K562 (cell line): Measurements from ENCODE around the gene DNAH1. TPM values are rescaled to one million over a fixed set of nuclear protein-coding genes. Genes with fewer than 3 reads are reported as not detected.

Experiments used
- ATAC-seq: fragments of 200-7000 bp; cut with Tn5 transposase; 3 replicates; pipeline ENCODE4 v1.9.1; 2020; ENCODE audit warnings: moderate library complexity
- BruUV-seq: library from RNA; stranded (reverse); fragments of 400-500 nt; replicated peaks from 2 replicates; lab custom pipeline; 2021; lab: Mats Ljungman, UMichigan
- CTCF ChIA-PET: fragments of 300-600 bp; formaldehyde crosslinking; extraction: SDS; loops from one replicate; lab custom pipeline; 2021; ENCODE audit warnings: low intra/inter-chr PET ratio; lab: Yijun Ruan, JAX
- POLR2A ChIA-PET: fragments of 300-600, 350-650 bp; sonication (Branson Sonifier 250); formaldehyde crosslinking; extraction: SDS; loops from one replicate; lab custom pipeline; 2021; ENCODE audit warnings: antibody characterized with exemption, inconsistent platforms; lab: Yijun Ruan, JAX
- DNase-seq, 4 experiments: peaks; one replicate each; pipeline versions ENCODE4 v3.0.0 to v3.0.0-alpha.2; 2011 to 2018; ENCODE audit warnings: low spot score in 3 of 4, mixed read lengths in 3 of 4; ENCODE audit errors: extremely low read depth in 1 of 4
- FAIRE-seq: peaks from 2 replicates; lab custom pipeline; 2011; peaks lifted over from hg19 to GRCh38; lab: Jason Lieb, UNC
- H2AFZ ChIP-seq: 2 replicates; pipeline ENCODE4 v1.6.0; 2011; ENCODE audit warnings: low read depth, low read length, control low read depth, inconsistent platforms
- H3K27ac ChIP-seq: fragments of 200-600 bp; 3 replicates; pipeline ENCODE4 v1.8.0; 2011; ENCODE audit warnings: low read depth, mild to moderate bottlenecking, control low read depth, inconsistent platforms, low read length, moderate library complexity, mixed read lengths; ENCODE audit errors: extremely low read depth
- H3K27me3 ChIP-seq, 2 experiments: fragments of 300-600 bp in 1 of 2; 2 replicates in 1 of 2; 3 replicates in 1 of 2; pipeline versions ENCODE4 v1.6.0 to v1.8.0; 2011; ENCODE audit warnings: inconsistent platforms in 2 of 2, low read length in 2 of 2, mild to moderate bottlenecking in 1 of 2, mixed read lengths in 1 of 2, moderate library complexity in 1 of 2; ENCODE audit not compliant: control insufficient read depth in 2 of 2, insufficient read depth in 2 of 2
- H3K36me3 ChIP-seq: fragments of 300-600 bp; 3 replicates; pipeline ENCODE4 v1.8.0; 2011; ENCODE audit warnings: mild to moderate bottlenecking, low read length, inconsistent platforms; ENCODE audit not compliant: control insufficient read depth, insufficient read depth
- H3K4me1 ChIP-seq, 2 experiments: fragments of 200-600 bp in 1 of 2; replicated peaks in 1 of 2; 2 replicates in 1 of 2; 3 replicates in 1 of 2; pipeline versions ENCODE4 v1.5.1 to v1.8.0; 2011; ENCODE audit warnings: inconsistent platforms in 2 of 2, low read length in 2 of 2, mild to moderate bottlenecking in 1 of 2, mixed read lengths in 1 of 2, moderate library complexity in 1 of 2; ENCODE audit not compliant: control insufficient read depth in 2 of 2, insufficient read depth in 2 of 2
- H3K4me2 ChIP-seq: 2 replicates; pipeline ENCODE4 v1.6.1; 2011; ENCODE audit warnings: low read length, control low read depth, inconsistent platforms, mixed read lengths; ENCODE audit not compliant: insufficient read depth
- H3K4me3 ChIP-seq: fragments of 200-600 bp; sonication (generic), shearing (Covaris generic); 2 replicates; pipeline ENCODE4 v1.5.1; 2016; ENCODE audit warnings: control low read depth, inconsistent platforms
- H3K79me2 ChIP-seq: fragments of 200-600 bp; 3 replicates; pipeline ENCODE4 v1.8.0; 2011; ENCODE audit warnings: low read length, inconsistent platforms; ENCODE audit not compliant: control insufficient read depth, insufficient read depth
- H3K9ac ChIP-seq, 2 experiments: 2 replicates each; pipeline versions ENCODE4 v1.6.0 to v1.6.1; 2011; ENCODE audit warnings: low read depth in 2 of 2, low read length in 2 of 2, control low read depth in 1 of 2, inconsistent platforms in 1 of 2, mild to moderate bottlenecking in 1 of 2, mixed read lengths in 1 of 2; ENCODE audit not compliant: insufficient read depth in 1 of 2
- H3K9me1 ChIP-seq: one replicate; pipeline ENCODE4 v1.6.0; 2011; ENCODE audit warnings: inconsistent platforms, mild to moderate bottlenecking, low read length, moderate library complexity; ENCODE audit not compliant: control insufficient read depth, insufficient read depth
- H3K9me3 ChIP-seq: replicated peaks from 2 replicates; pipeline ENCODE4 v1.5.1; 2011; ENCODE audit warnings: low read depth, low read length, inconsistent platforms; ENCODE audit not compliant: control insufficient read depth, insufficient read depth
- H4K20me1 ChIP-seq: replicated peaks from 2 replicates; pipeline ENCODE4 v1.6.1; 2011; ENCODE audit warnings: low read length, inconsistent platforms, mixed read lengths; ENCODE audit not compliant: control insufficient read depth, insufficient read depth
- CSDE1 ChIP-seq, 2 experiments: fragments of 450-650 bp; IDR thresholded peaks; 2 replicates each; pipeline ENCODE4 v1.6.1; 2016; ENCODE audit warnings: mild to moderate bottlenecking in 1 of 2
- DDX20 ChIP-seq: fragments of 450-650 bp; IDR thresholded peaks from 2 replicates; pipeline ENCODE4 v1.6.1; 2016; ENCODE audit warnings: missing genetic modification characterization, low read depth, mild to moderate bottlenecking, missing compliant biosample characterization, moderate library complexity
- MCM3 ChIP-seq: fragments of 450-650 bp; IDR thresholded peaks from 2 replicates; pipeline ENCODE4 v1.6.1; 2016
- RCOR1 ChIP-seq, 2 experiments: IDR thresholded peaks; 2 replicates each; pipeline ENCODE4 v1.6.1; 2012; ENCODE audit warnings: low read depth in 2 of 2, low read length in 2 of 2, borderline replicate concordance in 1 of 2, improper control_type of control experiment in 1 of 2
- THRB ChIP-seq: fragments of 450-650 bp; formaldehyde crosslinking; conservative IDR thresholded peaks from 2 replicates; pipeline ENCODE4 v1.4.0; 2022; ENCODE audit warnings: mild to moderate bottlenecking, missing genetic modification characterization
- ZBTB49 ChIP-seq: sonication (generic); formaldehyde crosslinking; IDR thresholded peaks from 2 replicates; pipeline ENCODE4 v1.8.0; 2022; ENCODE audit warnings: missing genetic modification reagents, mild to moderate bottlenecking, borderline replicate concordance
- ZC3H8 ChIP-seq: fragments of 450-650 bp; IDR thresholded peaks from 2 replicates; pipeline ENCODE4 v1.6.1; 2017
- ZNF384 ChIP-seq: IDR thresholded peaks from 2 replicates; pipeline ENCODE4 v1.6.1; 2012; ENCODE audit warnings: low read depth, low read length, improper control_type of control experiment
- ZNF707 ChIP-seq: fragments of 250-450 bp; sonication (Bioruptor Pico); conservative IDR thresholded peaks from 2 replicates; pipeline ENCODE4 v1.8.0; 2022; ENCODE audit warnings: inconsistent platforms, mild to moderate bottlenecking, moderate library complexity
- WGBS: fragments of 100-300 bp; shearing (Covaris generic); methylation state at CpG from one replicate; pipeline ENCODE4 v1.1.6; 2016; ENCODE audit warnings: low coverage, mixed read lengths; ENCODE audit not compliant: insufficient coverage; ENCODE audit errors: missing lambda C conversion rate; 5-methylcytosine and 5-hydroxymethylcytosine counted together
- in situ Hi-C: fragments of 300-500 bp; cut with MboI; formaldehyde crosslinking; loops from 4 replicates; pipeline ENCODE4 v1.15.0; 2018; ENCODE audit warnings: inconsistent platforms, mixed read lengths
- intact Hi-C: fragments of 100-400 bp; cut with micrococcal nuclease; formaldehyde crosslinking; loops from 2 replicates; pipeline ENCODE4 v1.14.2; 2022
- polyA plus RNA-seq, 8 experiments: library from polyadenylated mRNA; depleted of rRNA in 4 of 8; stranded (reverse) in 5 of 8; unstranded in 3 of 8; fragments of >200 nt; fragmentation: Nextera tagmentation in 2 of 8; fragmentation: Illumina TruSeq in 1 of 8; extraction: Ambion mirVana in 2 of 8; extraction: Trizol in 1 of 8; gene quantifications; 2 replicates each; pipeline versions ENCODE4 v1.2.1 to v1.2.3, GENCODE V29; 2011 to 2014; ENCODE audit warnings: inconsistent platforms in 1 of 8, missing spikeins in 1 of 8
- total RNA-seq, 7 experiments: library from RNA; depleted of rRNA in 6 of 7; stranded (reverse); fragments of >200 nt in 6 of 7; fragmentation: Illumina TruSeq in 2 of 7; extraction: Trizol in 2 of 7; gene quantifications; 2 replicates each; pipeline versions ENCODE4 v1.2.1 to v1.2.3, GENCODE V29; 2011 to 2021; ENCODE audit warnings: low replicate concordance in 1 of 7

DNAH1 gene
- total and polyA plus RNA-seq, 9 of the 15 experiments (the other 6 are each of a cell fraction or from before 2014, with no cell fraction given): 0.04 to 0.84 (median 0.50) TPM

- no peaks in the 10 kb centered on the region for H3K79me2 ChIP-seq
- H3K4me1 ChIP-seq: peaks cover 0 to 48% of the 10 kb centered on the region in 2 experiments; a peak in 2 of 5 replicates
- no peaks in the 10 kb centered on the region for H3K36me3 ChIP-seq
- no peak overlapping the region for H2AFZ ChIP-seq
- no peak overlapping the region for H3K9ac ChIP-seq
- ATAC-seq: no peak
- H3K4me3 ChIP-seq: no peak overlapping the region
- intact Hi-C loops: no loop called here
- no peaks in the 10 kb centered on the region for H4K20me1 ChIP-seq
- no TSS peak for BruUV-seq
- no peak overlapping the region for H3K4me2 ChIP-seq
- ChIA-PET POLR2A (interaction anchor here (0.6 to 1.5 kb wide), 7 partner anchors 12 to 748 kb away, joined by 3 to 7 read pairs (median 3); partner anchors contain the start of gene GLYCTK), CTCF (interaction anchor here (0.5 to 1.8 kb wide), 5 partner anchors 93 to 597 kb away, joined by 3 to 10 read pairs (median 4); no protein-coding TSS in a partner anchor)
- H3K9me1 ChIP-seq: no peaks in the 10 kb centered on the region
- in situ Hi-C loops: loop anchor here (10.0 to 25.0 kb wide), 2 partner anchors 89 to 372 kb away; no protein-coding TSS in a partner anchor
- DNase-seq: no peak
- FAIRE-seq: no peak
- H3K27me3 ChIP-seq: no peaks in the 10 kb centered on the region
- WGBS: 39% methylated on average over 6 of the region's 9 CpGs
- no peaks in the 10 kb centered on the region for H3K9me3 ChIP-seq
- no peak overlapping the region for H3K27ac ChIP-seq
- TF ChIP-seq MCM3: no peak
- TF ChIP-seq ZC3H8: no peak
- TF ChIP-seq DDX20 (tag): no peak
- TF ChIP-seq ZBTB49 (CRISPR knock-in tag): no peak
- TF ChIP-seq ZNF384: no peak
- no peak for TF ChIP-seq ZNF707 (CRISPR knock-in tag)
- no peak for TF ChIP-seq THRB (CRISPR knock-in tag)
- no peak for TF ChIP-seq CSDE1 (IDR thresholded peaks at IDR 0.05)
- TF ChIP-seq RCOR1 (IDR thresholded peaks at IDR 0.05; ENCODE audit: borderline replicate concordance in 1 of 2, low read depth in 2 of 2, low read length in 2 of 2): no peak
Observed at GRCh38 chr3:52384019-52384761, 68.1 kb downstream of the DNAH1 start.
